HUDEP-2 (cell line): ENCODE data around the gene DGCR8.

ENCODE experiments used
- DNase-seq, 76 experiments: peaks; one replicate each; lab custom pipeline; 2025; ENCODE audit not compliant: unreplicated experiment in 76 of 76; lab: John Stamatoyannopoulos, UW

DGCR8 gene

DNA sequence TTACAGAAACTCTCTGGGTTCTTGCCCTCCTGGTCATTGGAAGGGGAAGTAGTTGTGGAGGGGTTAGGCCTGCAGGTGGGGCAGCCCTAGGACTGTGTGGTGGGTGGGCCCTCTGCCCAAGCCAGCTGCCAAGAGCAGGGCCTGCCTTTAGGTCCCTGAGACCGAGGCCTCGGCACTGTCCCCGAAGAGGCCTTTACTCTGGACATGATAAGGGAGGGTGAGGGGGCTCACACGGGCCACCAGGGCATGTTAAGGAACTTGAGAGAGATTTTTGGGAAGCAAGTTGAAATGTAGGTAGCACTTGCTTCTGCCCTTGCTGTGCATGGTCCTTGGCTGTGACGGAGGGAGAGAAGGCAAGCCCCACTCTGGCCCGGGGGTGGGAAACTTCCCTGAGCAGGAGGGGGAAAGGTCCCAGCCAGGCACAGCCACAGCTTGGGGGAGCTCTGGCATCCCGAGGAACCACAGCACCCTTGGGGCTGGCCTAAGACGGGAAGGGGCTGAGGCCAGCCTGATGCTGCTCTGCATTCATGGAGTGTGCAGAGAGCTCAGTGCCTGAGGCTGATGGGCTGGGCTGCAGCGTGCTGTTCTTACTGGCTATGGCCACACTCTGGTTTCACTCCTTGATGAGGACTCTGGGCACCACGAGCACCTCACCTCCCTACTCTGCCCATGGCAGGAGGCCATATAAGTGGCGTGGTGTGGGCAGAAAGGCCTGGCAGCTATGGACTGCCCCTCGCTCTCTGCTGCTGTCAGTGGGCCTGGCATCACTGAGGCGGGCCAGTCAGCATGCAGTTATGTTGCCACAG lies 28.1 kb downstream of the DGCR8 start:
- no peak for DNase-seq

DNA sequence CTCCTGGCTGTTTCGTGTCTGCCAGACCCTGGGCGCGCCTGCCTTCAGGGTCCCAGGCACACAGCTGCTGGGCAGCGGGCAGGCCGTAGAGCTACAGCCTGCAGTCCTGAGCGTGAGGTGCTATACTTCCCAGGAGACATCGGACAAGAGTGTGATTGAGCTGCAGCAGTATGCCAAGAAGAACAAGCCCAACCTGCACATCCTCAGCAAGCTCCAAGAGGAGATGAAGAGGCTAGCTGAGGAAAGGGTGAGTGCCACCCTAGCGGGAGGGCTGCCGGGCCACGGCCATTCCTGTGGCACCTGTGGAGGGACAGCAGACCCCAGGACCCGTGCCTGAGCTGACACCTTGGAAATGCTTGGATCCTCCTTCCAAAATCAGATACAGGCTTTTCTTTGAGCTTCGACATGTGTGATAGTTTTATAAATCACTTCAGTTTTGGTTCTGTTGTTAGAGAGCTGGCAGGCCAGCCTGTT lies 28.8 kb downstream of the DGCR8 start:
- no peak for DNase-seq

DNA sequence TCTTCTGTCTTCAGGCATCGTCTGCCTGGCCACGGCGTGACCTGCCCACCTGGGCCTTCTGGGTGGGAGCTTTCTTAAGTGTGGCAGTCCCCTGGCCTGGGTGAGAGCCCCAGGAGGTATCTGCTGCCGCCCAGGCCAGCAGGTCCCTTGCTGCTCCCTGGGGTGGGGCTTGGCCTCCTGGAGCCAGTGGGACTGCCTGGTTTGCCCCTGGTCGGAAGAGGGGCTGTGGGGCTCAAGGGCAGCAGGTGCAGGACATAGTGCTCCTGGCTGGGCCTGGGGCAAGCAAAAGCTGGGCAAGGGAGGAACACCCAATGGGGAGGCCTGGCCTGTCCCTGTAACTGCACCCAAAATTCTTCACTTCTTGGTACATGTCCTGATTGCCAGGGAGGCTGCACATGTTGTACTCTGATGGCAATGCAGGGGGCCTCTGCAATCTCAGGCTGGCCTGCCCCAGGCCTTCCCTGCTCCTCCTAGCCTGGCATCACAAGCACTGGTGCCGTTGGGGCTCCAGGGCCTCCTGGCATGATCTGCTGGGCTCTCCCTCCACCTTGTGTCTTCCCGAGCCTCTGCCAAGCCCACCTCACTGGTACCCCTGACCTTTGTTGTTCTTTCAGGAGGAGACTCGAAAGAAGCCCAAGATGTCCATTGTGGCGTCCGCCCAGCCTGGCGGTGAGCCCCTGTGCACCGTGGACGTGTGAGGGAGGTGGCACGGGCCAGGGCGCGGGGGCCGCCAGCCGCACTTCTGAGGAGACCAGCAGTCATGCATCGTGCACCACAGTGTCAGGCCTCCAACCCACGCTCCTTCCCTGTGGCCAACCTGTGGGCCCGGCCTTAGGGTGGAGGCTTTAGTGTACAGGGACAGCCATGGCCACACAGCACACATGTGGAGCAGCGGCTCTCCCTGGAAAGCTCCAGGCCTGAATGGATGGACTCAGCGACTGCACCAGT lies 29.6 kb downstream of the DGCR8 start:
- no peak for DNase-seq

DNA sequence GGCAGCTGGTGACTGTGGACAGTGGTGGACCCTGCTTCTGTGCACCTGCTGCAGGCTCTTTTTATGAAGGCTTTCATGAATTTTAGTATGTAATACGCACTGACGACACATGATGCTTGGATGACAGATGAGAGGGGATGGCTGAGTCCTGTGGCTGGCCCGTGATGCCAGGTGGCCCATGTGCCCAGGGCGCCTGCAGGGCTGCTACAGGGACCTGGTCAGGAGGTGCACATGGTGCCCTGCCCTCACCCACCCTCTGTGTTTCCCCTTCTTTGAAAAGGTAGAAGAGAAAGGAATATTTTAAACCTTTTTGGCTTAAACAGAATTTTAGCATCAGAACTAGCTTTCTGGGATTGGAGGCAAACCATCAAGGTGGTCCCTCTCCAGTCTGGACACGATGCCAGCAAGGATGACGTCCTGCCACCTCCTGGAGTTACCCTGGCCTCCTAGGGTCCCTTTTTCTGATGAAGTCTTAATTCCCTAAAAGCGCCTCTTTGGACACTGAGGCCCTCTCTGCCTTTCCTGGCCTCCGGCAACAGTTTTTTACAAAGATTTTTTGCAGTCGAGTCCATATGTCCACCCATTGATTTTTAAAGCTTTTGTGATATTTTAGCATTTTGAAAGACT lies 30.4 kb downstream of the DGCR8 start:
- DNase-seq, result no peak

DNA sequence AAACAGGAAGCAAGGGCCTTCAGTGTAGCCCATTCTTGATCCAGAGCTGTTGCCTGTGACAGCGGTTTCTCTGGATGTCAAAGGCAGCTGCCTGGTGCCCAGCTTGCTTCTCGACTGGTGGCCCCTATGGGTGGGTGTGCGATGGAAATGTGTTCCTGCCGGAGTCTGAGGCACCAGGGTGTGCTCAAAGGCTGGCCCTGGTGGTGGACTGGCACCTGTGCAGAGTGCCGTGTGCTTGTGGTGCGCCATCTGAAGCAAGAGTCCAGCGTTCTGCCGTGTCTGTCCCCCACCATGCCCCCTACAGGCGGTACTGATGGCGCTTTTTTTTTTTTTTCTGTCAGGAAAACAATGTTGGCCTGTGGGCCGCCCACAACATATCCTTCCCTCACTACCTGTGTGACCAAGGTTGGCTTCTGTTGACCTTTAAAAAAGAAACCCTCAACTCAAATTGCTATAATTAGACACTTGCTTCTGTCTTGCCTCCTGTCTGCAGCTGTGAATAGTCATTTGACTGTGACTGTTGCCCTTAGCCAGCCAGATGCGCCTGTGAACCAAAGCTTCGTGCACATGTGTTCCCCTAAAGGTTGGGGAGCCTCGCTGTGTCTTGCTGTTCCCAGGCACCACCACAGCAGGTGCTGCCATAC lies 31.1 kb downstream of the DGCR8 start:
- DNase-seq, result peak in 24 of 76 experiments; percentile 8 to 40 (median 26)

DNA sequence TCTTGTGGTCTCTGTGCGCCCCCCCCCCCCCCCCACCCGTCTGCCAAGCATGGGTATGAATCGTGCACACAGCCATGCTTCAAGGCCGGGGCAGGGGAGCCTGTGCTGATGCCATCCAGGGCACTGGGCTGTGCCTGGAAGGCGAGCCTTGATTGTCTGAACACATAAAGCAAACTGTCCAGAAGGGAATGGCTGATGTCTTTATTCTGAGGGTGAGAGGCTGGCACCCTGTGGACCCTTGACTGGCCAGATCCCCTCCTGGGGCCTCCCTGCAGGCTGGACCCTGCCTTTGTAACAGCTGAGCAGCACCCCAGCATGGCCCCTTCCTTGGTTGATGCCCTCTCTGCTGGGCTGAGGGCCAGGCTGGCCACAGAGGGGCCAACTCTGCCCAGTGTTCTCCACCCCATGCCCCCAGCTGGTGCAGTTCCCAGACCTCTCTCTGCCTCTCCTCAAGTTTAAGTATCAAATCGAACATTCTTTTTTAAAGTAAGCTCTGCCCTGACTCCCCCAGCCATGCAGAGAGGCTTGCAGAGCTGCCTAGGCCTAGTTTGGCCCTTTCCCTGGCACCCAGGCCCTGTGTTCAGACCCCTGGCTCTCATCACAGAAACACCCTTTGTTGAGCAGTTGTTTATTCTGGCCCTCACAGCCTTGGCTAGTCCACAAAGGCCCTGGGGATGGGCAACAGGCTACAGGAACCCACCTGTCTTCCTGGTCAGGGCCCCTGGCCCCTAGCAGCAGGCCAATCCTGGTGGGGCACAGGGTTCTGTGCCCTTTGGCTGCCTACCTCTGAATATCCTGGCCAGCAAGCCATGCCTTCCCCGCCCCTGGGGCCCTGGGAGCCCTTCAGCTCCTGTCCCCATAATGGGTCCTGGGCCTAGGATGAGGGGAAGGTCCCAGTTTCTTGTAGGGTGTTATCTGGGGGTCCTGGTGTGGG lies 31.9 kb downstream of the DGCR8 start:
- DNase-seq, result no peak

DNA sequence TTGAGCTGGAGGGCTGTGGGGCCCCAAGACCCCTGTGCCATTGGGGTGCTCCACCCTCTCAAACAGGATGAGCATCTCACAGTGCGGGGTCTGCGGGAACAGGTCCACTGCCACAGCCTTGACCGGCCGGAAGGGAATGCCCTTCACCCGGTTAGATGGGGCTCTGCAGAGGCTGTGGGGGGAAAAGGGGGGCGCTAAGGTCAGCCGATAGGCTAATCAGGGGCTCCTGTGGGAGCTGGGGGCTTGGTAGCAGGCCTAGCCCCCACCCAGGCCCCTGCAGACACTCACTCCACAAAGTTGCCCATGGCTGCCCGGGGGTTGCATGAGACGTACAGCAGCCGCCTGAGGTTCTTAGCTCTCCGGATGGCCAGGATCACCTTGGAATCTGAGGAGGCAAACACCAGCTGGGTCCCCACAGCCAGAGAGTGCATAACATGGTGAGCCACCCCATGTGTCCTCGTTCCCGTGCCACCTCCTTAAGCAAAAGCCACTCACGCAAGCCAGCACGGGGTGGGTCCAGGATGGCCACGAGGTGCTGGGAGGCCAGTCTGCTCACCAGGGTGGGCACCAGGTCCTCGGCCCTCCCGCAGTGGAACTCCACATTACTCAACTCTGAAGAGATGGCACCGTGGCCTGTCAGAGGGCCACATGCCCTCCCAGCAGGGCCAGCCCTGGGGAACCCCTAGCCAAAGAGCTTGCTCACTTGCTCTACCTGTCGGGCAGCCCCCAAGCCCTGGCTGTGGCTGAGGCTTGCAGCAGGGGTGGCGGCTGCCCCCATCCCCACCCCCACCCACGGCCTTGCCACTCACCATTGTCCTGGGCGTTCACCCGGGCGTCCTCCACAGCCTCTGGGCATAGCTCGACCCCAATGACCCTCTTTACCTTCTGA lies 32.8 kb downstream of the DGCR8 start:
- DNase-seq, result no peak

DNA sequence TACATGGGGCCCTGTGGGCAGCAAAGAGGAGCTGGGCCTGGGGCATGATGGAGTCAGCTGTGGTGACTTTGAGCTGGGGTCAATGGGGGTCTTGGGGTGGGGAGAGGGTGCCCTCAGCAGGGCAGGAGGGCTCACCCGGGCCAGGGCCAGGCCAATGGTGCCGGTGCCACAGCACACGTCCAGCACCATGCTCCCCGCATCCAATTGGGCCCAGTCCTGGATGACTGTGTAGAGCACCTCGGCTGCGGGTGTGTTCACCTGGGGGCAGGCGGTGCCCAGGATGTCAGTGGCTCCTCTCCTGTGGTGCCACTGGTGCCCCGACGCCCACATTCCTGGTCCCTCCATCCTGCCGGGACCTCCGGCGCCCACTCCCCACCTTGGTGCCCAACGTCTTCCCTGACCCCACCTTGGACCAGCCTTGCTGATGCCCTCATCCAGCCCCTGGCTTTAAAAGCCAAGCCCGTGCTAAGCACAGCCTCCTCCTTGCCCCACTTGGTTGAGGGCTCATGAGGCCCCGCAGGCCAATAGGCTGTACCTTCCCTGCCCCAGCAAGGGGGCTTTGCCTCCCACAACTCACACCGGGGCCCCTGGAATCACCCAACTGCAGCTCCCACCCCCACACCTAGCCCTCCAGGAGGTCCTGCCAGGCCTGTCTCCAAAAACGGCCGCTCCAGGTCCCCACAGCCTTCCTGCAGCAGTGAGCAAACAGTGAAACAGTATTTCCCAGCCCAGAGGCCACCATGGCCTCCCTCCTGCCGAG lies 33.7 kb downstream of the DGCR8 start:
- no peak for DNase-seq

DNA sequence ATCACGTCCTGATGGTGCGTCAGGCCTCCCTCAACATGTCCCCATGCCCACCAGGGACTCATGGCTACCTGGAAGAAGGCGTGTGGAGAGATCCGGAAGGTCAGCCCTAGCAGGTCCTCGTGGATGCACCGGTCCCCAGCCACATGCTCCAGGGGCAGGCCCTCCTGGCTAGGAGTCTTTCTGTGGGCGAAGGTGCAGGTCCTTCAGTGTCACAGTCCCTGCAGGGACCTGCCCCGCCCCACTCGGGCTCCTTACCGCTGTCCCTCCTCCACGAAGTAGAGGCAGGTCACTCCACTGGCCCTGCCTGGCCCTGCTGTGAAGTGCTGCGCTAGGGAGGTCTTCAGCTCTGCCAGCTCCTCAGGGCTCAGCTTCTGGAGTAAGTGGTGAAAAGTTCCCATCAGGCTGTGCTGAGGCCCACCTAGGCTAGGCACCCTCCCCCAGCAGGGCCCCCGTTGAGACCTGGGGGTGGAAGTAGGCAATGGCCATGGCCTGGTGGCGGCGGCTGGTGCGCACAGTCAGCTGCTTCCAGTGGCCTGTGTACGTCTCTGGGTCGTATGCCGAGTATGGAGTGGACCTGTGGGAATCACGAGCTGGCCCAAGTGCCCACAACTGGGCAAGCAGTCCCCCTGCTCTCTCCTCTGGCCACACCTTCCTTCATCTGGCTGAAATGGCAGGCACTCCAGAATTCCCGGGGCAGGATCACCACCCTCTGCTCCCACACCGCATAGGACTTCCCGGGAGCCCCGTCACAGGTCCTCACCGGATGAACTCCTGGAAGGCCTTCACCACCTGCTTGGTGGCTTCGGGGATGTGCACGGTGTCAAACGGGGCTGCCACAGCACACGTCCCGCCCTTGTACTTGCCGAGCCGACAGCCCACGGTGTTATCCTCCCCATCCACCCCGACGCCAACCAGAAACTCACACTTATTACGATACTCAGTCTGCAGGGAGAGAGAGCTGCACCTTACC lies 34.8 kb downstream of the DGCR8 start:
- no peak for DNase-seq

DNA sequence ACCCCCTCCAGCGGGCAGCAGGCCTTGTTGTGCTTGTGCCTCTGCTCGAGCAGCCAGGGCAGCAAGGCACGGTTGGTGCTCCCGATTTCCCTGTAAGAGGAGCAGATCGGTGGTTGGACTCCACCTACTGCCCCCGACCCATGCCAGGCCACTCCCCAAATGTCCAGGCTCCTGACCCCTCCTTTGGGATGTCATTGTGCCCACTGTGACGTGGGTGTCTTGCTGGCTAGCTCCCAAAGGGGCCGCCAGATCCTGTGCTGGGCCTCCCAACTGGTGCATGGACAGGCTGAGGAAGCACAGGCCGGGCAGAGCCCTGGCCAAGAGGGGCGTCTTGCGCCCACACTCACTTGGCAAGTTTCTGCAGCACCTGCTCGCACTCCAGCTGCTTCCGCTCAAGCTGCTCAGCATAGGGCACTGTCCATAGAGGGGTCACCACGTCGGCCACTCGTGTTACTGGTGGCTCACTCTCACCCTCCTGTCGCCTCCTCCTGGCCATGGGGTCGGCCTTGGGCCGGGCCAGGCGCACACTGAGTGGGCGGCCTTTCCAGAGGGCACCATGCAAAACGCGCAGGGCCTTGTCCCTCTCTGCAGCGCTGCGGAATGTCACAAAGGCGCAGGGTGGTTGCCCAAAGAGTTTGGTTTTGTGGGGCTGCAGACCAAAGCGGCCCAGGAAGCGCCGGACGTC lies 35.8 kb downstream of the DGCR8 start, which contains the start of gene RANBP1:
Gene RANBP1, plus strand, starts transcription at position 414 of the 685 bp plus-strand sequence. Its CDS starts 81 bp downstream, at position 495.
- DNase-seq, result no peak

DNA sequence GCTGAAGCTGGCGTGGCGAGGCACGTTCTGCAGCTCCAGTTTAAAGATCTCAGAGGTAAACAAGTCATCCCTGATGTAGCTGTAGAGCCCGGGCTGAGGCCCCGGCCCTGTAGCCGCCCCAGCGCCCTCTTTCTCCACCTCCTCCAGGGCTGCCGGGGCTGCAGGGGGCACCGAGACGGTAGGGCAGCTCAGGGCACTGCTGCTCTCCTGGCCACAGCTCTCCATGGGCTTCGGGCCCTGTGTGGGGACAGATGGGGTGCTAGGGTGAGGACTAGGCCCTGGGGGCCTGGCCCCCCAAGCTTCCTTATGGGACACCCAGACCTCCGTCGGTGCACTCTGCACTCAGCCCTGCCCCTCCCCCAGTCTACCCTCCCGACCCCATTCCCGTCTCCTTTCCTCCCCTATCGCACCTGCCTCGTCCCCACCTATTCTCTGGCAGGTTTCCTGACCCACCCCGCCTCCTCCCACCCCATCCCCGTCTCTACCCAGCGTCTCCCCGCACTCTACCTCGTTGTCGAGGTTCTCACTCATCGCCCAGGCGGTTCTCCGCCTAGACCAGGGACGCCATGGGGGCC lies 36.4 kb downstream of the DGCR8 start:
- DNase-seq, result peak in 1 of 76 experiments; percentile 36

DNA sequence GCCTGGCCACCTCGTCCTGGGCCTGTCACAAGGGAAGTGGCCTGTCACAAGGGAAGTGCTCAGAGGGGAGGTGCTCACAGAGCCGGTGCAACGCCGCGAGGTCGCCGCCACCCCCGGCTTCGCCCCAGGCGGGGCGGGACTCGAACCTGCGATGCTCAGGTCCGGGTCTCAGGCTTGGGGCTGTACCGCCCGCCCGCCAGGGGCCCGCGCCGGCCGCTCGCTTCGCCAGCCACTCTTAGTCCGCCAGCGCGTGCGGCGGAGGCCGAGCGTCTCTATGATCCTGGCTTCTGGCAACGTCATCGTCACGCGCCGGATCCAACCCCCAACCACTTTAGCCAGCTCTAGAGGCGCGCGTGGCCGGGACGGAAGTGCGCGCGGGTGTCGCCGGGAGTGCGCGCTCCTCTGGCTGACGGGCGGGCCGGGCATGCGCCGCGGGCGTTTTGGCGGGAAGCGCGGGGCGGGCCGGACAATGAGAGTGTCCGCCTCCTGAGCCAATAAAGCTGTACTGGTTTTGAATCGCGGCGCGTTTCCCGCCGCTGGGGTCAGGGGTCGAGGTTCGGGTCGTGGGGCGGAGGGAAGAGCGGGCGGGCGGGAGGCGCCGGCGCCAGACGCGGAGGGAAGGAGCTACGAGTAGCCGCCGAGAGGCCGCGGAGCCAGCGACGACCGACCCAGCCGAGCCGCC lies 37.1 kb downstream of the DGCR8 start, which contains the start of gene TRMT2A:
Gene TRMT2A, minus strand, starts transcription at position 276 of the 682 bp plus-strand sequence. CDS start 320 bp downstream, outside the sequence.
- peak; percentile 61 to 98 (median 95) for DNase-seq

DNA sequence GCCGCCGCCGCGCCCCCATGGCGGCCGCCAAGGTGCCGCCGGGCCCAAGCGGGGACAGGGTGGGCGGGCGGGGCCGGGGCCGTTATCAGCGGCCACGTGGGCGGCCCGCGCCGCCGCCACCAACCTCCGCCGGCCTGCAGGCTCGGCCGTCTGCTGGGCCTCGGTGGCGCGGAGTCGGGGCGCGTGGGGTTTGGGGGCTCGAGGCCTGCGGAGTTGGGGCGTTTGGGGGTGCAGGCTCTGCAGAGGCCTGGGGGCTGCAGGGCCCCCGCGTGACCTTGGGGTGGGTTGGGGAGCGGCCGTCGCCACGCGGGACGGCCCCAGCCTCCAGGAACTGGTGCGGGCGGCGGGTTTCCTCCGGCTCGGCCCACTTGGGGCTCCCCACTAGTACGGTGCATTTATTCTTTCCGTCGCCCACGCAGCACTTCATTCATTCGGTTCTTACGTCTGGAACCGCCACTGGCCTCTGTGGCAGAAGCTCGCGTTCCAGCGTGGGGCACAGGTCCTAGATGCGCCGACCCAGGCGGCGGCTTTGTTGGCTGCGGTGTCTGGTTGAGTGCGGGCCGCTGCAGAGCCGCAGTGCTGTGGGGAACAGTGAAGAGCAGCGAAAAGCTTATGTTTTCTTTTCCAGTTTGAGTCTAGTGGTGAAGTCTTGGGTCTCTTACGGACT lies 37.7 kb downstream of the DGCR8 start:
- peak in 17 of 76 experiments; percentile 18 to 59 (median 39) for DNase-seq

DNA sequence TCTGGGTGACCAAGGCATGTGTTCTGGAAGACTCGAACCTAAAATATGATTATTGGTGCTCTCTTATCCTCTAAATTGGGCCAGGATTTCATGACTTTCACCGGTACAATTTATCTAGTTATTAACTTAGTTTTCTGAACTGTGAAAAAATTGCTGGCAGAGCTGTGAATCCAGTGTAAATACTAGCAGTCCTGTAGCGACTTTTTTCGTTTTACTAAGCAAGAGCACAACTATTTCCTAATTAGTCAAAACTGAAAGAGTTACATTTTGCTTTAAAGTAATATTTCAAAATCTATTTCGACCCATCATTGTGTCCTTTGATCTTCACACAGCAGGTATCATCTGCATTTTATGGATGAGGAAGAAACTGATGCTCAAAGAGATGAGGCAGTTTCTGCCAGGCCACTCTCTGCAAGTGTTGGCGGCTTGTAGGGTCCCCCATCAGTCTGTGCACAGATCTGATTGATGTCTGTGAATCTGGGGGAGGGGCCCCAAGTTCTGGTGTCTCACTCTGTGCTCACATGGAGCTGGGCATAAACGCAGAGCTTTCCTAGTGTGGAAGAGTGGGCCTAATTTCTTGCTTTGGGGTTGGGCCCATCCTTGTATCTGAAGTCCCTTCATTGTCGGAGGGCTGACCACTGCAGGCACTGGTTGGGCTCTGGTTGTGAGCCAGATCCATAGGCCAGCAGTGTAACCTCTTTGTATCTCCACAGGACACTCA lies 38.4 kb downstream of the DGCR8 start:
- peak in 2 of 76 experiments; percentile 5 to 19 for DNase-seq
